Posterior vena cava (tissue), 2 donors: Measurements from ENCODE around the gene DPEP2. TPM values are rescaled to one million over a fixed set of nuclear protein-coding genes. Genes with fewer than 3 reads are reported as not detected.

Source experiments
- DNase-seq: peaks from one replicate; pipeline ENCODE4 v3.0.0-alpha.2; 2020; ENCODE audit warnings: low spot score
- intact Hi-C, 2 donors: fragments of 100-400 bp; cut with DNase I; formaldehyde crosslinking; loops; one replicate each; pipeline versions ENCODE4 v1.14.1 to v1.14.2; 2022 to 2023
- total RNA-seq, 2 donors: library from RNA; stranded (reverse); fragmentation: NEBNext Ultra II Directional; extraction: Animal tissue kit (Norgen Biotek cat#: 25700); gene quantifications; one replicate each; pipeline ENCODE4 v1.2.1, GENCODE V29; 2021
- donor health status: DM: yes; HTN: yes; CAD: no.
- donor health status: DM: yes; HTN: yes; CAD: no.

DPEP2 gene
- total RNA-seq, 2 donors from 2014 or later = 1.1 to 3.0 TPM

GRCh38 chr16:67963662-67964321 is 35.5 kb downstream of the DPEP2 start:
- DNase-seq = no peak
- intact Hi-C loops = no loop called here

- DNase-seq = no peak
- intact Hi-C loops = no loop called here
Observed at GRCh38 chr16:67963292-67963661, 36.0 kb downstream of the DPEP2 start.

GRCh38 chr16:67962135-67962534 is 37.1 kb downstream of the DPEP2 start:
- intact Hi-C loops = no loop called here

GRCh38 chr16:67961551-67961957 is 37.7 kb downstream of the DPEP2 start:
- no peak for DNase-seq

More at GRCh38 chr16:67962135-67962534, 37.1 kb downstream of the DPEP2 start:
- no peak for DNase-seq

GRCh38 chr16:67959536-67960329 is 39.6 kb downstream of the DPEP2 start:
- intact Hi-C loops = no loop called here
- DNase-seq = peak; percentile 94

More at GRCh38 chr16:67961551-67961957, 37.7 kb downstream of the DPEP2 start:
- intact Hi-C loops = no loop called here

GRCh38 chr16:67957622-67958021 is 41.7 kb downstream of the DPEP2 start:
- DNase-seq = no peak
- intact Hi-C loops = no loop called here

DNA sequence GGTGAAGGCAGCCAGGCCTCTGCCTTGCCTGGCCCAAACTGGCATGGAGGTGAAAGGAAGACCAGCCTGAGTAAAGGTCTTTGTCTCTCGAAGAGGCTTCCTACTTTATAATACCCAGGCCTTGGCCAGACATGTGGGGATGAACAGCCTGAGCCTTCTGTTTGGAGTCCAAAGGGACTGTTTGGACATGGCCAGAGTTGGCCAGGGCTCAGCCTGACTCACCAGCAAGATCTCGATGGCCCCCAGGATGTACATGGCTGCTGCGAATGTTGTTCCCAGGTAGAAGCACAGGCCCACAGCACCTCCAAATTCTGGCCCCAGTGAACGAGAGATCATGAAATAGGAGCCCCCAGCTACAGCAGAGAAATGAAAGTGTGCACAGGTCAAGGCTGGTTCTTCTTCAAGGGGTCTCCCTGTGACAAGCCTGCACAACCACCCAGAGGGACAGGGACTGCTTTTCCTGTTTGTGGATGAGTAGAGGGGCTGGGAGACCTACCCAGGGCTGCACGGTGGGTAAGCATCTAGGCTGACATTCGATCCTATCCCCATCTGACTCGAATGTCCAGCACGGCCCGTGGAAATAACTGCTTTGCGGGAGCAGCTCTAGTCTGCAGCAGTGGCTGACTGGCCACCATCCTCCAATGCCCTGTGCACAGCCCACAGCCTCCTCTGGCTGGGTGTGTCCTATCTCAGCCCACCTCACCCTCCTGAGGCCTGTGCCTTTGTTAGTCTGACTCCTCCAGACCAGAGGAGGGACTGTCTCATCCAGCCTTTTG is 44.7 kb downstream of the DPEP2 start:
- no peak for DNase-seq
- intact Hi-C loops = no loop called here

GRCh38 chr16:67953641-67954375 is 45.5 kb downstream of the DPEP2 start:
- intact Hi-C loops = no loop called here

GRCh38 chr16:67951485-67951884 is 47.8 kb downstream of the DPEP2 start:
- intact Hi-C loops = no loop called here
- no peak for DNase-seq

More at GRCh38 chr16:67953641-67954375, 45.5 kb downstream of the DPEP2 start:
- DNase-seq = no peak

DNA sequence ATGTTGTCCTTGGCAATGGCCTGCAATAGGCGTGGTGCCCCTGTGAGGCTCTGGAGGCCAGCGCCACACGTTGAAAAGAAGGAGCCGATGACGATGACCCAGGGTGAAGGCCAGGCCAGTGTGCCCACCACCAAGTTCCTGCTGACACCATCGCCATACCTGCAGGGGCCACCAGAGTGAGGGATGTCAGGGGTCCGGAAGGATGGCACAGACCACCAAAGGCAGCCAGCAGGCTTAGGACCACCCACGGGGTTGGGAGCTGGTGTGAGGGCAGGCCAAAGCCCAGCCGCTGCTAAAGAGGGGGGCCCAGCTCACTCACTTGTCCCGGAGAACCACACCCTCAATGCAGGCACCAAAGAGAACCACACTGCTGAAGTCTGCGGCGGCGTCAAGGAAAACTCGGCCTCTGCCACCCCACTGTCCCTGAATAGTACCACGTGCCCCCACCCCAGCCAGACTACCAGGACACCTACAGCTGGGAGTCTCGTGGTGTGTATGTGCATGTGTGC is 48.9 kb downstream of the DPEP2 start:
- DNase-seq = no peak
- intact Hi-C loops = no loop called here

DNA sequence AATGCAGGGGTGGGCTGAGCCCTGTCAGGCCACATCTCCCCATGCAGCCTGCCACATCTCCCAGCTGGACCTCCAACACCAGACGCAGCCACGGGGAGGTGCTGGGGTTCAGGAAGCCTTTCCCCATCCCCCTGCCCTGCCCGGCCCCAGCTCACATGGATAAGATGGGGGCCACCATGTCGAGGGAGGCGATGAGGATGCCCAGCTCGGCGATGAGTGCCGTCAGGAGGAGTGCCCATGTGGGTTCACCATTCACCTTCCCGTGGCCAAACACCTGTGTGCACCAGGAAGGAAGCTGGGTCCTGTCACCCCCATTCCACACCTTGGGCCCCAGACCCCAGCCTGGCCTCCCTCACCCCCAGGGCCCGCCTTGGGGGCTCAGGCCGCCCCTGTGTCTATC is 49.6 kb downstream of the DPEP2 start:
- intact Hi-C loops = no loop called here
- DNase-seq = no peak

DNA sequence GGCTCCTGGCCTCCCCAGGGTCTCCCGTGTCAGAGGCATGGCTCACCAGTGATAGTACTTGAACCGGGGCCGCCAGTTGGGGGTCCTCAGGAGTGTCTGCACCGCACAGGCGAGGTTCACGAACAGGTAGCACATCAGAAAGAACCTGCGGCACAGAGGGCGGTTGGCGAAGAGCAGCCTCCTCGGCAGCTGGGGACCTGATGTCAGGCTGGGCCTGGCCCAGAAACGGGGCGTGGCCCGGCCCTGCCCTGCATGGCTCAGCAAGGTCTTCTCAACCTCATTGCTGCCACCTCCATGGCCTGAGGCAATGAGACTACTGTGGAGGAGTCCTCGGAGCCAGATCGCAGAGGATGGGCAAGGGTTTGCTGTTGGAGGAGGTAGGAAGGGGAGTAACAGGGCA is 51.3 kb downstream of the DPEP2 start:
- intact Hi-C loops = no loop called here
- DNase-seq = no peak

GRCh38 chr16:67946966-67947558 is 52.2 kb downstream of the DPEP2 start:
- intact Hi-C loops = no loop called here
- DNase-seq = no peak

GRCh38 chr16:67946128-67946569 is 53.1 kb downstream of the DPEP2 start:
- intact Hi-C loops = no loop called here
- no peak for DNase-seq

DNA sequence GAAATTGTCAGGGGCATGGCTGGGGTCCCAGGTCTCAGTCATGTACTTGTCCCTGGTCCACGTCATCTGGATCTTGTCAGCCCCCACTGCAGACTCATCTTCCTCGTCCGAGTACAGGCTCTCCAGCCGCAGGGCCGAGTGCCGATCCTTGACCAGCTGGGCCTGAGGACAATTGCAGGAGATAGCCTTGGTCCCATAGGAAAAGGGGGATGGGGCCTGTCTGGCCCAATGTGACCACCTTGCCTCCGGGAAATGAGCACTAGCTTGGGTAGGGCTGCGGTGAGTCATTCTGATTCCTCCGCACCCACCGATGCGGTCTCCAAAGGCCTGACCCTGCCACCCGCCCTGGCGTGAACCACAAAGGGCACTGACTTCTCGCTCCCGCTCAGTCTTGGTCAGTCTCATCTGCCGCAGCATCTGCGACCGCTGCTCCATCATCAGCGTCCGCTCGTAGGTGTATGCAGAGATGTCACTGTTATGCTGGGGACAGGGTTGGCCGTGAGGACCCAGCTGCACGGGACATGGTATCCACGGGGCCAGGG is 53.8 kb downstream of the DPEP2 start:
- no peak for DNase-seq
- intact Hi-C loops = no loop called here

DNA sequence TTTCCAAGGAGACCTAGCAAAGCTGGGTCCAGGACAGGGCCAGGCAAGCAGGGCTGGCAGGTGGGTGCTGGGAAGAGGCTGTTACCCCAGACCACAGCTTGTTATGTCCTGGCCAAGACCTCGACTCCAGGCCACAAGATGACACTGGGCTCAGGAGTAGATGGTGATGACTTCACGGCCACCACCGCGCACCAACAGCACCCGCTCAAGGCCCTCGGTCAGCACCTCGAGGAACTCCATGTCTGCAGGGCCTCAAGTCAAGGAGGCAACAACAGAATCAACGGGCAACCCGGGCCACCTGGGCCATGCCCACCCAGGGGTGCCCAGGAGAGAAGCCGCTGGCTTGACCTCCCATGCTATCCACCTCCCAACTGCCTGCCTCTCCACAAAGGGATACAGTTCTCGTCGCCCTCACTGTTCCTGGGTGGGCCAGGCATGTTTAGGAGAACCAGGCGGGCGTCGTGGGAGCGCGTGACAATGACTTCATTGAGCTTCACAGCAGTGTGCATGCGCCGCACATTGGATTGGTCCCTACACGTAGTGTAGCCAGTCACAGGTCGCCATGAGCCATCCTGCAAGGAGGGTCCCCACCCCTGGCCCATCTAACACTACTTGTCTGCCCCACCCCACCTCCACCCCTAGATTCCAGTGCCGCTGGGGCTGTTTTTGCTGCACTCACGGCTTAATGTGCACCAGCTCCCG is 54.4 kb downstream of the DPEP2 start:
- DNase-seq = no peak
- intact Hi-C loops = no loop called here

DNA sequence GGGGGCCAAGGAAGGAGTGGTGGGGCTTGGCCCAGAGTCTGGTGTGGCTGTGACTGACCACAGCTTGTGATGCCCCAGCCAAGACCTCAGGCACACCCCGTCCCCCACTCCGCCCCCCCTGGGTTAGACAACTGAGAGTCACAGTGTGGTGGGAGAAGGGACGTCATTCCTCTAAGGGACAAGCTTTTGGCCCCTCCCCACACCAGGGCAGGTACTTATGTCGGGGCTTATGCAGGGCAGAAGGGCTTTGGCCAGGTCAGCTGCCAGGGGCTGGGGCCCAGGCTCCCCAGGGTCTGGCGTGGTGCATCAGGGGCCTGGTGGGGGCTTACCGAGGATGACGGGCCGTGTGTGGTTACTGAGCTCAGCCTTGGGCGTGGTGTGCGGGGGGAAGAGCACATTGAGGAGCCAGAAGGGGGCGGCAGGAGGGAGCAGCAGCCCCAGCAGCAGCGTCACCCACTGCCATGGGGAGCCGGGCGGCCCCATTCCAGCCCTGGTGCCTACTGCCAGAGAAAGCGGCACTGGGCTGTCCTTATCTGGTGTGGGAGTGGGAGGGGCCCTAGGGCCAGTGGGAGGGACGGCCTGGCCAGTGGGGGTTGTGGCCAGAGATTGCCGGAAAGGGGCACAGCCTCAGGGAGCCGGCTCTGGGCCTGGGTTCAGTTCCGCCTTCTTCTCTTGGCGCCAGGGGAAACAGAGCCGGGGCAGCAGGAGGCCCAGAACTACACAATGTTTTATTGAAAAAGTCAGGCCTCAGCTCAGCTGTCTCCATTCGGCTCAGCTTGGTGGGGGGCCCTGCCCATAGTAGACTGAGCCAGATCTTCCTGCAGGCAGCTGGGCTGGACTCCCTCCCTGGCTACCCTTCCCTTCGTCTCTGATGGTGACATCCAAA is 55.4 kb downstream of the DPEP2 start, which contains the start of gene LCAT:
Gene LCAT, minus strand, starts transcription at position 502 of the 886 bp plus-strand sequence. Its CDS starts 19 bp downstream, at position 483.
- intact Hi-C loops = no loop called here
- peak; percentile 92 for DNase-seq
